Retinal pigment epithelial cell (primary cell): ENCODE data around the gene ACP5.

Experiments
- DNase-seq: peaks from one replicate; pipeline ENCODE4 v3.0.0-alpha.2; 2010; ENCODE audit warnings: low read depth
- H3K4me3 ChIP-seq: 2 replicates; pipeline ENCODE4 v1.5.1; 2011; ENCODE audit warnings: mild to moderate bottlenecking, low read length, control low read depth, moderate library complexity
- CTCF ChIP-seq: conservative IDR thresholded peaks from 2 replicates; pipeline ENCODE4 v1.5.1; 2011; ENCODE audit warnings: low read depth, low read length, control low read depth, inconsistent platforms

ACP5 gene

GRCh38 chr19:11563532-11563931, 13.9 kb downstream of the ACP5 start:
- DNase-seq, result no peak
- no peak overlapping the region for H3K4me3 ChIP-seq
- TF ChIP-seq CTCF, result no peak

- TF ChIP-seq CTCF, result peak; percentile 80
- no peak overlapping the region for H3K4me3 ChIP-seq
- DNase-seq, result no peak
Measured at GRCh38 chr19:11560404-11561051, 16.9 kb downstream of the ACP5 start.

GRCh38 chr19:11558881-11559828, 18.3 kb downstream of the ACP5 start, which contains the start of gene ELOF1:
Gene ELOF1 (minus strand): TSS chr19:11559230. CDS start chr19:11554347, 4,883 bp downstream.
- peak within 1 kb of the TSS; percentile 67 for H3K4me3 ChIP-seq
- peak; percentile 93 for DNase-seq
- TF ChIP-seq CTCF, result peak; percentile 31

DNA sequence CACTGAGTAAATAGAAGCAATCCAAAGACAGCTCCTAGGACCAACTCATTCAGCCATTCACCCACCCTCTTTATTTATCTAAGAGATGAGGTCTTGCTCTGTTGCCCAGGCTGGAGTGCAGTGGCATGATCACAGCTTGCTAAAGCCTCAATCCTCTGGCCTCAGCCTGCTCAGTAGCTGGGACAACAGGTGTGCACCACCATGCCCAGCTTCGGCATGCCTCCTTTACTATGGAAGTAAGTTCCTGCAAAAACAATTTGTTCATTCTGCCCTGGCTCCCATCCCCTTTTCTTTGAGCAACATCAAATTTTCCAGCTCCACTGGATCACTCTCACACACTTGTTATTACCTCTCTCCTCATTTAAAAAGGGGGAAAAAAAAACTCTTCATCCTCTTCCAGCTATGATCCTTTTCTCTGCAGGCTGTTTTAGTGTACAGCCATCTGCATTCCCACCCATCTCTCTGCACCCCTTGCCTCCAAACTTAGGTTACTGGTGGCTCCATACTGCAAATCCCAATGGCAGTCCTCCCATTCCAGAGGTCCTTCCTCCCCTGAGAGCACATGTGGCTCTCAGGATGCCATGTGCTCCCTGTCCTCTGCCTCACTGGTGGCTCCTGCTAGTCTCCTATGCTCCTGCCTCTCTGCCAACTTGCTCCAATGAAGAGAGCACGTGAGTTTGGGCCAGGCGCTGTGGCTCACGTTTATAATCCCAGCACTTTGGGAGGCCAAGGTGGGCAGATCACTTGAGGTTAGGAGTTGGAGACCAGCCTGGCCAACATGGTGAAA, 20.6 kb downstream of the ACP5 start:
- no peak for TF ChIP-seq CTCF
- H3K4me3 ChIP-seq, result no peak overlapping the region

GRCh38 chr19:11555246-11555645, 22.2 kb downstream of the ACP5 start:
- TF ChIP-seq CTCF, result no peak
- H3K4me3 ChIP-seq, result no peak overlapping the region
- no peak for DNase-seq

More for the DNA sequence above, 20.6 kb downstream of the ACP5 start:
- DNase-seq, result no peak

GRCh38 chr19:11554160-11554559, 23.3 kb downstream of the ACP5 start:
- H3K4me3 ChIP-seq, result no peak overlapping the region
- DNase-seq, result no peak
- TF ChIP-seq CTCF, result no peak
